IMR-90 (cell line): ENCODE results near the gene PCSK5. TPM values are rescaled to one million over a fixed set of nuclear protein-coding genes. Genes with fewer than 3 reads are reported as not detected.

ENCODE experiments used
- ATAC-seq: fragments of 200-7000 bp; cut with Tn5 transposase; 2 replicates; pipeline ENCODE4 v1.9.1; 2020; ENCODE audit warnings: low read depth, mild to moderate bottlenecking, moderate library complexity
- BruUV-seq: library from RNA; stranded (reverse); fragments of 400-500 nt; replicated peaks from 2 replicates; lab custom pipeline; 2021; lab: Mats Ljungman, UMichigan
- CTCF ChIA-PET: fragments of 300-600 bp; formaldehyde crosslinking; extraction: SDS; loops from one replicate; lab custom pipeline; 2021; ENCODE audit warnings: antibody characterized with exemption; lab: Yijun Ruan, JAX
- POLR2A ChIA-PET: fragments of 300-600 bp; sonication (Branson Sonifier 250); formaldehyde crosslinking; loops from one replicate; lab custom pipeline; 2022; ENCODE audit warnings: antibody characterized with exemption; ENCODE audit not compliant: unreplicated experiment; lab: Charles Lee
- DNase-seq: peaks from one replicate; pipeline ENCODE4 v3.0.0; 2013
- H2AFZ ChIP-seq: replicated peaks from 2 replicates; pipeline ENCODE3; 2013; ENCODE audit warnings: low read length, mild to moderate bottlenecking; ENCODE audit not compliant: poor library complexity
- H2AK5ac ChIP-seq: 2 replicates; pipeline ENCODE4 v1.6.1; 2013; ENCODE audit warnings: low read depth, low read length, inconsistent platforms
- H2AK9ac ChIP-seq: replicated peaks from 2 replicates; pipeline ENCODE3; 2013; ENCODE audit warnings: mild to moderate bottlenecking, low read depth, low read length, moderate library complexity; ENCODE audit not compliant: poor library complexity
- H2BK120ac ChIP-seq: 2 replicates; pipeline ENCODE4 v1.6.1; 2013; ENCODE audit warnings: low read depth, low read length, inconsistent platforms
- H2BK15ac ChIP-seq: 3 replicates; pipeline ENCODE4 v1.6.1; 2013; ENCODE audit warnings: low read depth, low read length, inconsistent platforms
- H2BK20ac ChIP-seq: 2 replicates; pipeline ENCODE4 v1.6.1; 2013; ENCODE audit warnings: low read depth, mild to moderate bottlenecking, inconsistent platforms, low read length, moderate library complexity
- H2BK5ac ChIP-seq: 2 replicates; pipeline ENCODE4 v1.6.1; 2013; ENCODE audit warnings: mild to moderate bottlenecking, low read depth, low read length, inconsistent platforms; ENCODE audit not compliant: poor library complexity, severe bottlenecking
- H3K14ac ChIP-seq: replicated peaks from 2 replicates; pipeline ENCODE4 v1.6.1; 2013; ENCODE audit warnings: low read depth, low read length, inconsistent platforms
- H3K18ac ChIP-seq: 2 replicates; pipeline ENCODE4 v1.6.1; 2013; ENCODE audit warnings: low read depth, low read length, control low read depth
- H3K23ac ChIP-seq: 2 replicates; pipeline ENCODE4 v1.6.1; 2013; ENCODE audit warnings: low read depth, low read length, inconsistent platforms
- H3K27ac ChIP-seq: 2 replicates; pipeline ENCODE4 v1.5.1; 2013; ENCODE audit warnings: mild to moderate bottlenecking, control low read depth, low read length; ENCODE audit not compliant: insufficient read depth
- H3K27me3 ChIP-seq: 2 replicates; pipeline ENCODE4 v1.6.1; 2013; ENCODE audit warnings: low read length; ENCODE audit not compliant: control insufficient read depth, insufficient read depth
- H3K36me3 ChIP-seq: 2 replicates; pipeline ENCODE4 v1.6.1; 2013; ENCODE audit warnings: low read length, mixed read lengths; ENCODE audit not compliant: control insufficient read depth, insufficient read depth
- H3K4ac ChIP-seq: 2 replicates; pipeline ENCODE4 v1.6.1; 2013; ENCODE audit warnings: low read depth, low read length, inconsistent platforms
- H3K4me1 ChIP-seq: 2 replicates; pipeline ENCODE4 v1.6.1; 2013; ENCODE audit warnings: low read length, mixed read lengths; ENCODE audit not compliant: control insufficient read depth, insufficient read depth
- H3K4me2 ChIP-seq: 2 replicates; pipeline ENCODE4 v1.6.1; 2013; ENCODE audit warnings: low read depth, mild to moderate bottlenecking, control low read depth, low read length, moderate library complexity
- H3K4me3 ChIP-seq: 2 replicates; pipeline ENCODE4 v1.5.1; 2013; ENCODE audit warnings: low read depth, mild to moderate bottlenecking, control low read depth, low read length, moderate library complexity; ENCODE audit not compliant: insufficient read depth
- H3K56ac ChIP-seq: 2 replicates; pipeline ENCODE4 v1.6.1; 2013; ENCODE audit warnings: low read length, inconsistent platforms; ENCODE audit not compliant: insufficient read depth; ENCODE audit errors: extremely low read depth
- H3K79me1 ChIP-seq, 2 experiments: 2 replicates each; pipeline ENCODE4 v1.6.1; 2013; ENCODE audit warnings: low read length in 2 of 2, inconsistent platforms in 1 of 2, low read depth in 1 of 2
- H3K9ac ChIP-seq: 2 replicates; pipeline ENCODE4 v1.6.1; 2013; ENCODE audit warnings: low read depth, low read length, control low read depth
- H3K9me1 ChIP-seq: 2 replicates; pipeline ENCODE4 v1.6.1; 2013; ENCODE audit warnings: low read length, inconsistent platforms; ENCODE audit not compliant: insufficient read depth
- H3K9me3 ChIP-seq: 2 replicates; pipeline ENCODE4 v1.6.1; 2013; ENCODE audit warnings: low read length; ENCODE audit not compliant: control insufficient read depth, insufficient read depth
- H4K20me1 ChIP-seq: 2 replicates; pipeline ENCODE4 v1.6.1; 2013; ENCODE audit warnings: low read length, inconsistent platforms; ENCODE audit not compliant: insufficient read depth
- H4K5ac ChIP-seq: 2 replicates; pipeline ENCODE4 v1.6.1; 2013; ENCODE audit warnings: mild to moderate bottlenecking, low read depth, low read length, control low read depth
- H4K8ac ChIP-seq, 2 experiments: 2 replicates each; pipeline ENCODE4 v1.6.1; 2013; ENCODE audit warnings: low read depth in 2 of 2, low read length in 2 of 2, control low read depth in 1 of 2, inconsistent platforms in 1 of 2
- H4K91ac ChIP-seq: 2 replicates; pipeline ENCODE4 v1.6.1; 2013; ENCODE audit warnings: low read depth, low read length, inconsistent platforms; ENCODE audit not compliant: insufficient read depth
- BHLHE40 ChIP-seq: fragments of 150-350 bp; IDR thresholded peaks from 2 replicates; pipeline ENCODE4 v1.6.1; 2016; ENCODE audit warnings: mild to moderate bottlenecking, low read depth, low read length
- CHD1 ChIP-seq: IDR thresholded peaks from 2 replicates; pipeline ENCODE4 v1.6.1; 2012; ENCODE audit warnings: low read depth, low read length, improper control_type of control experiment
- ELK1 ChIP-seq: fragments of 150-350 bp; IDR thresholded peaks from 2 replicates; pipeline ENCODE4 v1.6.1; 2016; ENCODE audit warnings: low read depth, mild to moderate bottlenecking, low read length, moderate library complexity, borderline replicate concordance
- FOS ChIP-seq: fragments of 150-350 bp; IDR thresholded peaks from 2 replicates; pipeline ENCODE4 v1.6.1; 2016; ENCODE audit warnings: low read depth, low read length
- MAZ ChIP-seq: IDR thresholded peaks from 2 replicates; pipeline ENCODE4 v1.6.1; 2012; ENCODE audit warnings: low read depth, mild to moderate bottlenecking, low read length, improper control_type of control experiment, moderate library complexity, borderline replicate concordance
- USF2 ChIP-seq: fragments of 150-350 bp; IDR thresholded peaks from 2 replicates; pipeline ENCODE4 v1.6.1; 2017; ENCODE audit warnings: mild to moderate bottlenecking, antibody characterized with exemption, low read length, low read depth
- WGBS, 2 experiments: methylation state at CpG; one replicate each; pipeline versions ENCODE4 v1.1.5 to v1.1.7; 2013; ENCODE audit warnings: missing lambda C conversion rate in 2 of 2; ENCODE audit not compliant: insufficient read length in 1 of 2; ENCODE audit errors: extremely low coverage in 2 of 2; 5-methylcytosine and 5-hydroxymethylcytosine counted together
- dilution Hi-C: fragments of 300-500 bp; cut with HindIII; formaldehyde crosslinking; loops from one replicate; pipeline ENCODE4 v1.14.3; 2018; ENCODE audit warnings: low sequenced_read_pairs; ENCODE audit not compliant: unreplicated experiment
- in situ Hi-C: fragments of 300-500 bp; cut with MboI; formaldehyde crosslinking; loops from 3 replicates; pipeline ENCODE4 v1.14.3; 2019; ENCODE audit warnings: low sequenced_read_pairs, inconsistent platforms, mixed read lengths
- intact Hi-C: fragments of 100-400 bp; cut with micrococcal nuclease; formaldehyde crosslinking; loops from 2 replicates; pipeline ENCODE4 v1.10.0; 2022
- polyA plus RNA-seq, 3 experiments: library from polyadenylated mRNA; depleted of rRNA; stranded (reverse); fragments of >200 nt; gene quantifications; 2 replicates each; pipeline ENCODE4 v1.2.3, GENCODE V29; 2012; ENCODE audit warnings: low replicate concordance in 1 of 3
- total RNA-seq: library from RNA; depleted of rRNA; stranded (reverse); fragments of >200 nt; gene quantifications from 2 replicates; pipeline ENCODE4 v1.2.3, GENCODE V29; 2012

Gene PCSK5
- total and polyA plus RNA-seq, 2 of the 4 experiments (the other 2 are of a cell fraction), result 1.5 to 3.0 TPM

DNA sequence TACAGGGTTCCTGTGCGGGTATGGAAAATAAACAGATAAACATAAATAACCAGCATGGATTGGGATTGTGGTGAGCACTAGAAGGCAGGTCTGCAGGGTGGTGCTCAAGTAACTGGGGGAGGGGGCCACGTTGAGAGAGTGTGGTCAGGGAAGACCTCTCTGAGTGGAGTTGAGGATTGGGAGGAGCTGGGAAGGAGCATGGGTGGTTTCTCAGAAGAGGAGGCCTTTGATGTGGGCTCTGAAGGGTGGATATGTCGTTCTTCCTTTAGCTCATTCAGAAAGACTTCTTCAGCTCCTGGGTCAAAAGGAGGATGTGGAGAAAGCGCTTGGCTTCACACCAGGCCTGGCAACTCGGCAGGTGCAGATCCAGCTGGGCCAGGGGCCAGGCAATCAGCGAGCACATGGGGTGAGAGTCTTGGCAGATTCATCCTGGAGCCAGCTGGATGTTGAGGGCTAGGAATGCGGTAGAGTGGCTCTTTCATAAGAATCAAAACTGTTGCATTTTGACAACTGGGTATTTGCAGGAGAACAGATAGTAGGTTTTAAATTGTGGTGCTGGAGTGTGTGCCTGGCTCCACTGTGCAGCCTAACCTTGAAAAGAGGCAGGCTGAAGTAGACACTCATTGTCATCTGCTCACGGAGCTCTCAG is 71.7 kb downstream of the PCSK5 start:
- H3K56ac ChIP-seq, result no peak overlapping the region
- TF ChIP-seq CHD1 (no peak), FOS (no peak), USF2 (no peak), BHLHE40 (no peak), MAZ (no peak), ELK1 (no peak)
- 38% methylated on average over 5 of the region's 8 CpGs; no CpG with 5 or more reads in 1 of the 2 experiments for WGBS, 2 experiments
- dilution Hi-C loops (no loop called here), intact Hi-C loops (no loop called here), in situ Hi-C loops (no loop called here)
- no peak overlapping the region for H2BK5ac ChIP-seq
- H3K9me1 ChIP-seq, result peaks cover 2% of the 10 kb centered on the region; the same call in 1 of the 2 replicates
- H2BK20ac ChIP-seq, result no peak overlapping the region
- H3K14ac ChIP-seq, result no peak overlapping the region
- H2AK9ac ChIP-seq, result no peak overlapping the region
- H2BK15ac ChIP-seq, result no peak overlapping the region
- H3K36me3 ChIP-seq, result no peaks in the 10 kb centered on the region
- no peak overlapping the region for H2BK120ac ChIP-seq
- no peak overlapping the region for H4K8ac ChIP-seq
- no peak overlapping the region for H3K4me2 ChIP-seq
- no peak overlapping the region; the same call in 1 of the 2 replicates for H3K23ac ChIP-seq
- no peak overlapping the region for H4K5ac ChIP-seq
- BruUV-seq, result no TSS peak
- no peak overlapping the region for H2AK5ac ChIP-seq
- no peaks in the 10 kb centered on the region for H3K79me1 ChIP-seq
- H3K4ac ChIP-seq, result no peak overlapping the region
- H3K27ac ChIP-seq, result no peak overlapping the region
- CTCF ChIA-PET, result no interaction called here
- no peak for DNase-seq
- H3K9ac ChIP-seq, result no peak overlapping the region
- peaks cover 4% of the 10 kb centered on the region for H3K4me1 ChIP-seq
- H3K9me3 ChIP-seq, result no peaks in the 10 kb centered on the region
- no peak for ATAC-seq
- H3K4me3 ChIP-seq, result no peak overlapping the region
- no peak overlapping the region for H4K91ac ChIP-seq
- POLR2A ChIA-PET, result no interaction called here
- H2AFZ ChIP-seq, result no peak overlapping the region
- no peak overlapping the region for H3K18ac ChIP-seq
- H3K27me3 ChIP-seq, result no peaks in the 10 kb centered on the region
- no peaks in the 10 kb centered on the region; the same call in 1 of the 2 replicates for H4K20me1 ChIP-seq
